ENCODE data around the gene ZNF609.
"Not testable (repeated sequence)": the region's sequence is repeated elsewhere in the genome, so short reads cannot be mapped to it uniquely, and the experiment has no call there.

Gene ZNF609

DNA sequence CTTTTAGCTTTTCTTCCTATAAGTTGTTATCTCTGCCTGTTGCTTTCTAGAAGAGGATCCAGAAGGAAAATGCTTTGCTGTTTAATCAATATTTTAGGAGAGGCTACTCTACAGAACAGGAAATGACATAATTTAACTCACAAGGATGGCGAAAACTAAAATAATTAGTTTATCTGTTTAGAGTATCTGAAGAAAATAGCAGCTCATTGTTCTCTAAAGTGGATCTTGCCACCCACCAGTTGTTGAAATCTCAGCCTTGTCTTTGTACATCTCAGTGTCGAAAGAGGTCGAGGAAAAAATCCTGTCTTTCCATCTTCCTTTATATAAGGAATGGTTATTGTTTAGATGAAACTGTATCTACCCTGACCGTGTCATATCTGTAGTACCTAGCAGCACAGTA, 126.6 kb downstream of the ZNF609 start:
- H3K4me3 ChIP-seq (ENCODE audit: low read length), result no peak overlapping the region
- H3K27ac ChIP-seq (ENCODE audit: low read depth, low read length), result no peak overlapping the region
- H3K4me1 ChIP-seq (ENCODE audit: control insufficient read depth, insufficient read depth, low read length), result no peaks in the 10 kb centered on the region
- H3K36me3 ChIP-seq (ENCODE audit: control insufficient read depth, insufficient read depth, low read length), result no peaks in the 10 kb centered on the region
- no peaks in the 10 kb centered on the region for H3K27me3 ChIP-seq (ENCODE audit: control insufficient read depth, insufficient read depth, low read length)
- H3K9ac ChIP-seq (ENCODE audit: low read length), result no peak overlapping the region

DNA sequence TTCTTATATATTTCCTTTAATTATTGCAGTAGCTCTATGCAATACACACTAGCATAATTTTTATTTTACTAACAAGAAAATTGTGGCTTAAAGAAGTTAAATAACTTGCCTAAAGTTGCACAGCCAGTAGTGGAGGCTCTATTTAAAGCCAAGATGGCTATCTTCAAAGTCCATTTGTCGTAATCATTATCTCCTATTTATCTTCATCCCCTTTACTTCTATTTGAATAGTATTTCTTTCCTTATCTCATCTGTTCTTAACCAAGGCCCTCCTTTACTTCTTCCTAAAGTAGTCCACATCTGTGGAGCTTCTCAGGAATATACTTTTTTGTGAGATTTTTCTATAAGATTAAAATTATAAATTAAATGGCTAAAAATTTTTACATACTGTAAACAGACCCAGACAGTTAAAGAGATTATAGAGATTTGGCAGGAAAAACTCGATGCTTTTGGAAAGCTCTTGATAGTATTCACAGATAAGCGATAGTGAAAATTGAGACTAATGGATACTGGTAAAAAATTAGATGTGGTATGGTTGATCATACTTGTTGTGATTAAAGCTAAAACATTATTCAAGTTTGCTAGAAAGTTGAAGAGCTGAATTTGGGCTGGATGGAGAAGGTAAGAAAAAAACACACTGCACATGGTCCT, 129.2 kb downstream of the ZNF609 start:
- Histone ChIP-seq H3K27ac (ENCODE audit: low read depth, low read length) (no peak overlapping the region), H3K36me3 (ENCODE audit: control insufficient read depth, insufficient read depth, low read length) (no peaks in the 10 kb centered on the region), H3K4me1 (ENCODE audit: control insufficient read depth, insufficient read depth, low read length) (no peaks in the 10 kb centered on the region), H3K9ac (ENCODE audit: low read length) (no peak overlapping the region), H3K4me3 (ENCODE audit: low read length) (no peak overlapping the region), H3K27me3 (ENCODE audit: control insufficient read depth, insufficient read depth, low read length) (no peaks in the 10 kb centered on the region)

DNA sequence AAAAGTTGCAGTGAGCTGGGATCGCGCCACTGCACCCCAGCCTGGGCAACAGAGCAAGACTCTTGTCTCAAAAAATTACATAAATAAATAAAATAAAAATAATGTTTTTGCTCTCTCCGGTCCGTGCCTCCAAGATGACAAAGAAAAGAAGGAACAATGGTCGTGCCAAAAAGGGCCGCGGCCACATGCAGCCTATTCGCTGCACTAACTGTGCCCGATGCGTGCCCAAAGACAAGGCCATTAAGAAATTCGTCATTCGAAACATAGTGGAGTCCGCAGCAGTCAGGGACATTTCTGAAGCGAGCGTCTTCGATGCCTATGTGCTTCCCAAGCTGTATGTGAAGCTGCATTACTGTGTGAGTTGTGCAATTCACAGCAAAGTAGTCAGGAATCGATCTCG, 132.5 kb downstream of the ZNF609 start:
- not testable (repeated sequence) for H3K4me1 ChIP-seq (ENCODE audit: control insufficient read depth, insufficient read depth, low read length); H3K27me3 ChIP-seq (ENCODE audit: control insufficient read depth, insufficient read depth, low read length); H3K9ac ChIP-seq (ENCODE audit: low read length); H3K36me3 ChIP-seq (ENCODE audit: control insufficient read depth, insufficient read depth, low read length); H3K27ac ChIP-seq (ENCODE audit: low read depth, low read length); H3K4me3 ChIP-seq (ENCODE audit: low read length)

- Histone ChIP-seq H3K27me3 (ENCODE audit: control insufficient read depth, insufficient read depth, low read length) (no peaks in the 10 kb centered on the region), H3K9ac (ENCODE audit: low read length) (no peak overlapping the region), H3K27ac (ENCODE audit: low read depth, low read length) (no peak overlapping the region), H3K4me1 (ENCODE audit: control insufficient read depth, insufficient read depth, low read length) (peaks cover 7% of the 10 kb centered on the region), H3K4me3 (ENCODE audit: low read length) (no peak overlapping the region), H3K36me3 (ENCODE audit: control insufficient read depth, insufficient read depth, low read length) (no peaks in the 10 kb centered on the region)
Observed at GRCh38 chr15:64596701-64597476, 136.5 kb downstream of the ZNF609 start.

- no peak overlapping the region for H3K4me3 ChIP-seq (ENCODE audit: low read length)
- no peak overlapping the region for H3K27ac ChIP-seq (ENCODE audit: low read depth, low read length)
- H3K27me3 ChIP-seq (ENCODE audit: control insufficient read depth, insufficient read depth, low read length), result no peaks in the 10 kb centered on the region
- peaks cover 11% of the 10 kb centered on the region for H3K4me1 ChIP-seq (ENCODE audit: control insufficient read depth, insufficient read depth, low read length)
- no peak overlapping the region for H3K9ac ChIP-seq (ENCODE audit: low read length)
- H3K36me3 ChIP-seq (ENCODE audit: control insufficient read depth, insufficient read depth, low read length), result no peaks in the 10 kb centered on the region
Observed at GRCh38 chr15:64597477-64597822, 137.1 kb downstream of the ZNF609 start.

DNA sequence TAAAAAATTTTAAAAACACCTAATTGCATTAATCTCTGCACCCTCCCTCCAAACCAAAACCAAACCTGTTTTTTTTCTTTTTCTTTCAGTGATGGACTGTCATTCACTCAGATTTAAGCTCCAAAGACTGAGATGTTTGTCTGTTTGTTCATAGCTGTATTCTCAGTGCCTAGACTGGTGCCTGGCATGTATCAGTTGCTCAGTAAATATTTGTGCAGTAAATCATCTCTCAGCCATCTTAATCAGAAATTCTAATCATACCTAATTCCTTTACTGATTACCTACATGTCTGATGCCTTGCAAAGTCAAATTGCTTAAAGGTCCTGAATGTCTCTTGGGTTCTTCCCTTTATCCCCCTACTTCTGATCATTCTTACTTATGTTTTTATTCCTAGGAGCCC, 138.8 kb downstream of the ZNF609 start:
- Histone ChIP-seq H3K36me3 (ENCODE audit: control insufficient read depth, insufficient read depth, low read length) (no peaks in the 10 kb centered on the region), H3K27ac (ENCODE audit: low read depth, low read length) (no peak overlapping the region), H3K9ac (ENCODE audit: low read length) (no peak overlapping the region), H3K4me1 (ENCODE audit: control insufficient read depth, insufficient read depth, low read length) (peaks cover 11% of the 10 kb centered on the region), H3K4me3 (ENCODE audit: low read length) (no peak overlapping the region), H3K27me3 (ENCODE audit: control insufficient read depth, insufficient read depth, low read length) (no peaks in the 10 kb centered on the region)

DNA sequence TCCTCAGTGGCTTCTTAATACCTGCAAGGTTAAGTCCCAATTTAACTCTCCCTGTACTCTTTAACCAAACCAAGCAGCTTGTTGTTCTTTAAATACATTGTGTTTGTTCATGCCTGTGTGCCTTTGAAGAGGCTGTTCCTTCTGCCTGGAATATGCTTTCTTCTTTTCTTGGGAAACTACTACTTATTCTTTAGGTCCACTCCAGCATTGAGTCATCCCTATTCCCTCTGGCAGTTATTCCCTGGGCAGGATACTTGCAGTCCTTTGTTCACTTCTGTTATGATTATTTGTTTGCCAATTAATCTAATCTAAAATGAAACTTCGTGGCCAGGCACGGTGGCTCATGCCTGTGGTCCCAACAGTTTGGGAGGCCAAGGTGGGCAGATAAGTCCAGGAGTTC, 139.3 kb downstream of the ZNF609 start:
- Histone ChIP-seq H3K4me3 (ENCODE audit: low read length) (no peak overlapping the region), H3K27ac (ENCODE audit: low read depth, low read length) (no peak overlapping the region), H3K9ac (ENCODE audit: low read length) (no peak overlapping the region), H3K4me1 (ENCODE audit: control insufficient read depth, insufficient read depth, low read length) (peaks cover 11% of the 10 kb centered on the region), H3K36me3 (ENCODE audit: control insufficient read depth, insufficient read depth, low read length) (no peaks in the 10 kb centered on the region), H3K27me3 (ENCODE audit: control insufficient read depth, insufficient read depth, low read length) (no peaks in the 10 kb centered on the region)

DNA sequence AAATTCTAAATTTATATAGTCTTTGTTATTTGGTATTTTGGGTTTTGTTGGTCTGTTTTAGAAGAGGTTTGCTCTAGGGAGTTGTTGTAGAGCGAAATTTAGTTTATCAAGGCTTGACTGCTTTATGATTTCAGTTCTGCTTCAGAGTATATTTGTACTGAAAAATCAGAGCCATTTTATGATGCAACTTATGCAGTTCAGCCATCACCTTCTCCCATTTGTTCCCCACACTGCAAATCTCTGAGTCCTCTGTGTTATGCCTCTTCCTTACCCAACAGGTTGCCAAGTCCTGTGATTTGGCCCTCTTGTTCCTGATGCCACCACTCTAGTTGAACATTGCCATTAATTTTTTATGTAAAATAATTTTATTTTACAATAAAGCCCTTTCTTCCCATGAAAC, 140.4 kb downstream of the ZNF609 start:
- Histone ChIP-seq H3K36me3 (ENCODE audit: control insufficient read depth, insufficient read depth, low read length) (no peaks in the 10 kb centered on the region), H3K27ac (ENCODE audit: low read depth, low read length) (no peak overlapping the region), H3K4me3 (ENCODE audit: low read length) (no peak overlapping the region), H3K27me3 (ENCODE audit: control insufficient read depth, insufficient read depth, low read length) (no peaks in the 10 kb centered on the region), H3K4me1 (ENCODE audit: control insufficient read depth, insufficient read depth, low read length) (peaks cover 11% of the 10 kb centered on the region), H3K9ac (ENCODE audit: low read length) (no peak overlapping the region)

DNA sequence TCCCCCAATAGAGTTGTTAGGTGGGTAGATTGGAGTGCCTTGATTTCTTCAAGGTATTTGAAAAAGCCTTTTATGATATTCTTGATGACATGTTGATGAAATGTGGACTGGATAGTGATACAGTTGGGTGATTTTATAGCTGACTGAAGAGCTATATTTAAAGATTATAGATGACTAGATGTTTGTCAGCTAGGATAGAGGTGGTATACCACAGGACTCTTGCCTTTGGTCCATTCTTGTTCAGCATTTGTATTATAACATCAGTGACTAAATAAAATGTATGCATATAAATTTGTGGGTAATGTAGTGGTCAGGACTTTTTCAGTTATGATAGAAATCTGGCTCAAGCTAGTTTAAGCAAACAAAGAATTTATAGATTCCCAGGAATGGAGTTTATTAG, 143.9 kb downstream of the ZNF609 start:
- Histone ChIP-seq H3K27ac (ENCODE audit: low read depth, low read length) (no peak overlapping the region), H3K4me3 (ENCODE audit: low read length) (no peak overlapping the region), H3K4me1 (ENCODE audit: control insufficient read depth, insufficient read depth, low read length) (peaks cover 4% of the 10 kb centered on the region), H3K27me3 (ENCODE audit: control insufficient read depth, insufficient read depth, low read length) (no peaks in the 10 kb centered on the region), H3K9ac (ENCODE audit: low read length) (no peak overlapping the region), H3K36me3 (ENCODE audit: control insufficient read depth, insufficient read depth, low read length) (no peaks in the 10 kb centered on the region)

DNA sequence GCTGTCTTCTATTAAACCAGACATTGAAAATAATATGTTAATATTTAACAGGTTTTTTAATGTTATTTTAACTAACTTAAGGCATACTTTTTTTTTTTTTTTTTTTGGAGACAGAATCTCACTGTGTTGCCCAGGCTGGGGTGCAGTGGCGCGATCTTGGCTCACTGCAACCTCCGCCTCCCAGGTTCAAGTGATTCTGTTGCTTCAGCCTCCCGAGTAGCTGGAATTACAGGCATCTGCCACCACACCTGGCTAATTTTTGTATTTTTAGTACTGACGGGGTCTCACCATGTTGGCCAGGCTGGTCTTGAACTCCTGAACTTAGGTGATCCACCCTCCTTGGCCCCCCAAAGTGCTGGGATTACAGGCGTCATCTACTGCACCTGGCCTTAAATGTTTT, 147.0 kb downstream of the ZNF609 start:
- not testable (repeated sequence) for H3K4me1 ChIP-seq (ENCODE audit: control insufficient read depth, insufficient read depth, low read length); H3K4me3 ChIP-seq (ENCODE audit: low read length); H3K27ac ChIP-seq (ENCODE audit: low read depth, low read length); H3K36me3 ChIP-seq (ENCODE audit: control insufficient read depth, insufficient read depth, low read length); H3K27me3 ChIP-seq (ENCODE audit: control insufficient read depth, insufficient read depth, low read length); H3K9ac ChIP-seq (ENCODE audit: low read length)

DNA sequence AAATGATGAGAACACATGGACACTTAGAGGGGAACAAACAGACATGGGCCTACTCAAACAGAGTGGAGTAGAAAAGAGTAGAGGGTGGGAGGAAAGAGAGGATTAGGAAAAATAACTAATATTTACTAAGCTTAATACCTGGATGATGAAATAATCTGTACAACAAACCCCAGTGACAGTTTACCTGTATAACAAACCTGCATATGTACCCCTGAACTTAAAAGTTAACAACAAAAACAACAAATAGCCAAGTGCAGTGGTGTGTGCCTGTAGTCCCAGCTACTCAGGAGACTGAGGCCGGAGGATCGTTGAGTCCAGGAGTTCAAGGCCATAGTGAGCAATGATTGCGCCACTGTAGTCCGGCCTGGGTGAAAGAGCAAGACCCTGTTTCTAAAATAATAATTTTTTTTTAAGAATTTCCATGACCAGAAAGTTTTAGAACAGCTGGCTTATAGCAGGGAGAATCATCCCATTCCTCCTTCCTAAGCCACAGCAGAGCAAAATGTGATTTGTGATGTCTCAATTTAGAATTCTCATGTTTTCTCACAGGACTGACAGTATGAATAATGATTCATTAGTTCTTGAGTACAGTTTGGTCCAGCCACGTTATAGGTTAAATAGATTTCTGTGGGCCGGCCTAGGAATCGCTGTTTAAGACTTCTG, 150.0 kb downstream of the ZNF609 start:
- H3K36me3 ChIP-seq (ENCODE audit: control insufficient read depth, insufficient read depth, low read length), result no peaks in the 10 kb centered on the region
- no peak overlapping the region for H3K9ac ChIP-seq (ENCODE audit: low read length)
- H3K4me1 ChIP-seq (ENCODE audit: control insufficient read depth, insufficient read depth, low read length), result no peaks in the 10 kb centered on the region
- no peak overlapping the region for H3K27ac ChIP-seq (ENCODE audit: low read depth, low read length)
- H3K27me3 ChIP-seq (ENCODE audit: control insufficient read depth, insufficient read depth, low read length), result no peaks in the 10 kb centered on the region
- H3K4me3 ChIP-seq (ENCODE audit: low read length), result no peak overlapping the region

- Histone ChIP-seq H3K36me3 (ENCODE audit: control insufficient read depth, insufficient read depth, low read length) (no peaks in the 10 kb centered on the region), H3K27me3 (ENCODE audit: control insufficient read depth, insufficient read depth, low read length) (no peaks in the 10 kb centered on the region), H3K4me3 (ENCODE audit: low read length) (no peak overlapping the region), H3K9ac (ENCODE audit: low read length) (no peak overlapping the region), H3K4me1 (ENCODE audit: control insufficient read depth, insufficient read depth, low read length) (no peaks in the 10 kb centered on the region), H3K27ac (ENCODE audit: low read depth, low read length) (no peak overlapping the region)
Observed at GRCh38 chr15:64611085-64611725, 150.8 kb downstream of the ZNF609 start.

All from rectal smooth muscle tissue (tissue), 1 donor.